Forelimb muscle (tissue), 1 donor: Measurements from ENCODE around the gene TSPAN11. TPM values are rescaled to one million over a fixed set of nuclear protein-coding genes. Genes with fewer than 3 reads are reported as not detected.

Experiments used
- DNase-seq: peaks from one replicate; pipeline ENCODE4 v3.0.0-alpha.2; 2013; ENCODE audit warnings: low read depth
- polyA plus RNA-seq: library from polyadenylated mRNA; unstranded; fragments of 120-200 nt; gene quantifications from one replicate; pipeline ENCODE4 v1.2.1, GENCODE V29; 2013; ENCODE audit not compliant: insufficient read length

Gene TSPAN11
- polyA plus RNA-seq, 1 donor, result 6.1 TPM

GRCh38 chr12:30911207-30911606 lies 15.3 kb upstream of the TSPAN11 start:
- no peak for DNase-seq

GRCh38 chr12:30913323-30913722 lies 13.2 kb upstream of the TSPAN11 start:
- no peak for DNase-seq

- DNase-seq, result no peak
These were observed 11.5 kb upstream of the TSPAN11 start for GRCh38 chr12:30914986-30915591.

GRCh38 chr12:30923057-30923456 lies 3.5 kb upstream of the TSPAN11 start:
- DNase-seq, result no peak

GRCh38 chr12:30925607-30926242 lies 823 bp upstream of the TSPAN11 start:
- DNase-seq, result no peak

GRCh38 chr12:30927222-30927611 lies 669 bp downstream of the TSPAN11 start:
- DNase-seq, result no peak

- no peak for DNase-seq
These were observed 2.1 kb downstream of the TSPAN11 start for GRCh38 chr12:30928356-30929244.

GRCh38 chr12:30930238-30930637 lies 3.7 kb downstream of the TSPAN11 start:
- no peak for DNase-seq

- DNase-seq, result no peak
These were observed 4.1 kb downstream of the TSPAN11 start for GRCh38 chr12:30930641-30931040.

GRCh38 chr12:30932881-30933280 lies 6.3 kb downstream of the TSPAN11 start:
- DNase-seq, result no peak

GRCh38 chr12:30934811-30935210 lies 8.3 kb downstream of the TSPAN11 start:
- DNase-seq, result no peak

- no peak for DNase-seq
These were observed 9.5 kb downstream of the TSPAN11 start for GRCh38 chr12:30936036-30936435.

- no peak for DNase-seq
These were observed 12.7 kb downstream of the TSPAN11 start for GRCh38 chr12:30939234-30939633.

GRCh38 chr12:30942486-30942885 lies 15.9 kb downstream of the TSPAN11 start:
- DNase-seq, result no peak

- DNase-seq, result no peak
These were observed 16.4 kb downstream of the TSPAN11 start for GRCh38 chr12:30942936-30943335.

GRCh38 chr12:30945443-30946164 lies 19.1 kb downstream of the TSPAN11 start:
- no peak for DNase-seq

GRCh38 chr12:30952015-30952414 lies 25.5 kb downstream of the TSPAN11 start:
- no peak for DNase-seq

GRCh38 chr12:30953257-30953656 lies 26.7 kb downstream of the TSPAN11 start:
- no peak for DNase-seq

- DNase-seq, result no peak
These were observed 27.6 kb downstream of the TSPAN11 start for GRCh38 chr12:30953951-30954751.

- no peak for DNase-seq
These were observed 28.7 kb downstream of the TSPAN11 start for GRCh38 chr12:30955214-30955613.

- no peak for DNase-seq
These were observed 32.7 kb downstream of the TSPAN11 start for GRCh38 chr12:30959110-30959710.
